ENCODE measurements around the gene SLC66A1.

The SLC66A1 gene

DNA sequence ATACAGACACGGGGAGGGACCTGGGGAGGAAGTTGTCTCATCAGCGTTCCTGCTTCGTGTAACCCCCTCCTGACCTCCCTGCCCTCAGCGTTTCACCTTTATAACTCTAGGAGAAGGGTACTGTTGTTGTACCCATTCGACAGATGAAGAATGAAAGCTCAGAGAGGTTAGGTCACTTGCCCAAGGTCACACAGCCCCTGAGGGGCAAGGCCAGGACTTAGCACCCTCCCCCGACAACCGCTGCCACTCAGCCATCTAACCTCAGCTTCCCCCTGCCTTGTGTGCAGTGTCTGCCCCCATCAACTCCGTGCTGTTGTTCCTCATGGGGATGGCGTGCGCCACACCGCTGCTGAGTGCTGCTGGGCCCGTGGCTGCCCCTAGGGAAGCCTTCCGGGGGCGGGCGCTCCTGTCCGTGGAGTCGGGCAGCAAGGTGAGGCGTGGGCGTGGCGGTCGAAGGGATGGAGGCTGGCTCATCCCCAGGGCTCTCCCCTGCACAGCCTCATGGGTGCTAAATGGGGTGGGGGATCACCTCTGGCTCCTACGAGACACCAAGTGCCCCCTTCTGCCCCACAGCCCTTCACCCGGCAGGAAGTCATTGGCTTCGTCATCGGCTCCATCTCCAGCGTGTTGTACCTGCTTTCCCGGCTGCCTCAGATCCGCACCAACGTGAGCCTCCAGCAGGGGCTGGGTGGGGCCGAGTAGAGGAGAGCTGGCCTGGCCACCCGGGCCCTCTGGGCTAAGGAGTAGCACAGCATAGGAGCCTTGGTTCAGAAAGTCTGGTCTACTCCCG is 14.0 kb downstream of the SLC66A1 start:
- DNase-seq (ENCODE audit: low spot score), result no peak

DNA sequence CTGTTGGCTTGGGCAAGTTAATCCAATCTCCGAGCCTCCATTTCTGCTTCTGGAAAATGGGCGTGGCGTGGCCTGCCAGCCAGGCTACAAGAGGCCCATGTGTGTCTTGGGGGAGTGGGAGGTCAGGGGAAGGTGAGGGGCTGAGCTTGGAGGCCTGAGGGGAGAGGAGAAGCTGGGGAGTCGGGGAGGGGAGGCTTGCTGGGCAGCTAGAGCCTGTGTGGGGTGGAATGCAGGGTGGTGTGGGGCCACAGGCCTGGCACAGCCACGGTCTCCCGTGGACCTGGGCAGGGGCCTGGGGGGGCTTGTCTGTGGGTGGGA is 14.6 kb downstream of the SLC66A1 start:
- no peak for DNase-seq (ENCODE audit: low spot score)

DNA sequence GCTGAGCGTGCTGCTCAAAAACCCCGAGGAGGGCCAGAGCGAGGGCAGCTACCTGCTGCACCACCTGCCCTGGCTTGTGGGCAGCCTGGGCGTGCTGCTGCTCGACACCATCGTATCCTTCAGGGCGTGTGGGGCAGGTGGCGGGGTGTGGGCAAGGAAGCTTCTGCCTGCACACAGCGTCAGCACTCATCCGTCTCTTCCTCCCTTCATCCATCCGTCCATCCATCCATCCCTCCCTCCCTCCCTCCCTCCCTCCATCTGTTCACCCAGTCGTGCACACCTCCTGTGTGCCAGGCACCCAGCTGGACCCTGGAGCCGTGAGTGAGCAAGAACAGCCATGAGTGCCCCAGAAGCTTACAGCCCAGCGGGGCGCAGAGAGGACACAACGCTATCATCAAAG is 15.2 kb downstream of the SLC66A1 start:
- no peak for DNase-seq (ENCODE audit: low spot score)

DNA sequence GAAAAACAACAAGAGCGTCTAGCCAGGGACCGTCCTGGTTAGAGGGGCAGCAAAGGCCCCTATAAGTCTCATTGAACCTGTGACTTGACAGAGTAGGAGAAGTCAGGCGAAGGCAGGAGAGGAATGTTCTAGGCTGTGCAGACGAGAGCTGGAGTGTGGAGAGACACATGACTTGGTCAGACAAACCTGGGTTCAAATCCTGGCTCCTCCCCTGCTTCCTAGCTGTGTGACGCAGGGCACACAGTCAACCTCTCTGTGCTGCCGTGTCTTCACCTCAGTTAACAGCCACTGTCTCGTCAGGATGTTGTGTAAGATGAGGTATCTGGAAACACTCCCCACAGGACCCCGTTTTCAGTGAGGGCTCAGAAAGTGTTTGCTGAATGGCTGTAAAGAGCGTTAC is 15.6 kb downstream of the SLC66A1 start:
- no peak for DNase-seq (ENCODE audit: low spot score)

DNA sequence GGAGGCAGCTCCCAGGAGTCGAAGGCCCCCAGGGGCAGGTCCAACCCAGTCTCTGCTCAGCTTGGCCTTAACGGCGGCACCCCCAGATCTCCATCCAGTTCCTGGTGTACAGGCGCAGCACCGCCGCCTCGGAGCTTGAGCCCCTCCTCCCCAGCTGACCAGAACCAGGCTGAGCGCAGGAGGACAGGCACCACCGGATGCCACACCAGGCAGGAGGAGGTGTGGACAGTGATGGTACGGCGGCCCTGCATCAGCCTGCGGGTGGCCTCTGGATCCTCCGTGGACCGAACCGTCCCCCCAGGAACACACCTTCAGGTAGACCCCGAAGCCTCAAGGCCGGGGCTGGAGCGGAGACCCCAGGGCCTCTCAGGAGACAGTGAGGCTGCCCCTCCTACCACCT is 16.4 kb downstream of the SLC66A1 start:
- no peak for DNase-seq (ENCODE audit: low spot score)

DNA sequence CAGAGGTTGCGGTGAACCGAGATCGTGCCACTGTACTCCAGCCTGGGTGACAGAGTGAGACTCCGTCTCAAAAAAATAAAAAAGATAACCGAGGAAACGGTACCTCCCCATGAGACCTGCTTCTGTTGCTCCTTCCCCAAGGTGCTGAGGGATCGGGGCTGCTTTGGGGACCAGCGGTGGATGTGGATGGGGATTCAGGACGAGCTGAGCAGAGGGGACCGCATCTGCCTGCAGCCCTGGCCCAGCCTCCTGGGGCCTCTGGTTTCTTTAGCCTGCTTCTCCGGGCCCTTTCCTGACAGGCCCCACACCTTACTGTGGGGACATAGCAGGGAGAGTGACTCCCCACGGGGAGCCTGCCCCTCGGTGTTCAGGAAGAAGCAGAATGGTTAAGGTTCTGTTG is 17.1 kb downstream of the SLC66A1 start:
- DNase-seq (ENCODE audit: low spot score), result no peak

DNA sequence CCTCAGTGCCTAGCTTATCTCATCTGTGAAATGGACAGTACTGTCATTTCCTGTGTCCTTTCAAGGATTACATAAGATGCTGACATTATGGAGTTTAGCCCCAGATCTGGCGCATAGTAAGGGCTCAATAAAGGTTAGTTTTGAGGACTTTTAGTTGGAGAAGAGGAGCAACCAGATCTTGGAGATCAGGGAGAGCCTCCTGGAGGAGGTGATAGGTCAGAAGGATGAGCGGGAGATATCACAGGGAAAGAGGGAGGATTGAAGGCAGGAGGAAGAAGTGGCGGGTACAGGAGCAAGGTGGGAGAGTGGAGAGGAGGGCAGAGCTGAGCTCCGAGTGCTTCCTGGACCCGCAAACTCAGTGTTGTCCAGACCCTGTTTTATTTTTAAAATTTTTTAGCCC is 17.5 kb downstream of the SLC66A1 start:
- no peak for DNase-seq (ENCODE audit: low spot score)

DNA sequence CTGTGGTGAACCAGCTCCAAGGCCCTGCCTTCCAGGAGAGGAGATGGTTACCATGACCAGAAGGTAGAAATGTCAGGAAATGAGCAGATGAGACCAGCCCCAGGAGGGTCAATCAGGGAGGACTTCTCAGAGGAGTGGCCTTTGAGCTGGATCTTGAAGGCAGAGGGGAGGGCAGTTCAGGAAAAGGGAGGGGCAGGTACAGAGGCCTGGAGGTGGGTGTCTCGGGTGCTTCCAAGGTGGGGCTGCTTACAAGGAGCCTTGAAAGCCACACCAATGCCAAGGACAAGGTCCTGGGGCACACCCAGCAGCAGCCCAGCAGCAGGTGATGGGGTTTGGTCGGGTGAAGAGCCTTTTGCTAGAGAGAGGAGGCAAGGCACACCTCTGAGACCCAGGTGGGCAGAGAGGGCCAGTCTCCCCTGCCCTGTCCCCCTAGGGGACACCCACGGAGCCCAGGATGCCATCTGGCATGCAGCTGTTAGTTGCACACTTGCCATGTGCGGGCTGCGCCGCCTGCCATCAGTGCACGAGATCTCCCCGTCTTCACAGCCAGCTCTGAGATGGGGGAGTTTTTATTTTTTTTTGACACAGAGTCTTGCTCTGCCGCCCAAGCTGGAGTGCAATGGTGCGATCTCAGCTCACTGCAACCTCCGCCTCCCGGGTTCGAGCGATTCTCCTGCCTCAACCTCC is 18.5 kb downstream of the SLC66A1 start:
- DNase-seq (ENCODE audit: low spot score), result no peak

DNA sequence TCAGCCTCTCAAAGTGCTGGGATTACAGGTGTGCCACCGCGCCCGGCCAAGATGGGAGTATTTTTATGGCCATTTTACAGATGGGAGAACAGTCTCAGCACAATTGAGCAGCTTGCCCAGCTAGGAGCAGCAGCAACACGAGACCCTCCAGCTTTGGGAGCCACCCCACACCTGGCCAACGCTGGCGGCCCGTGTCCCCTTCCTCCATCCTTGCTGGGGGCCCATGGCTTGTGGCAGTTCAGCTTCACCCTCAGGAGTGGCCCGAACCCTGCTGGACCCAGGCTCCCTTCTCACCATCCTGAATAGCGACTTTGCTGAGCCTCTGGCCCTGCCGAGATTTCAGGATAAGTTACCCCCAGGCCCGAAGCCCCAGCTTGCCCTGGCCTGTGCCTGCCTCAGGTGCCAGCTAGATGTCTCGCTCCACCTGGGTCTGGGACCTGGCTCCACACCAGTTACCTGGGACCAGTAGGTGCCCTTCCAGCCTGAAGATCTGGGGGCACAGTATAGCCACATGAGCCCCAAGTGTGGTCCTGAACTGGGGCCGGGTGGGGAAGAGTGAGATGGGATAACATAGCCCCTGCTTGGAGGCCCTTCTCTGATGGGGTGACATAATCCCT is 19.2 kb downstream of the SLC66A1 start:
- no peak for DNase-seq (ENCODE audit: low spot score)

DNA sequence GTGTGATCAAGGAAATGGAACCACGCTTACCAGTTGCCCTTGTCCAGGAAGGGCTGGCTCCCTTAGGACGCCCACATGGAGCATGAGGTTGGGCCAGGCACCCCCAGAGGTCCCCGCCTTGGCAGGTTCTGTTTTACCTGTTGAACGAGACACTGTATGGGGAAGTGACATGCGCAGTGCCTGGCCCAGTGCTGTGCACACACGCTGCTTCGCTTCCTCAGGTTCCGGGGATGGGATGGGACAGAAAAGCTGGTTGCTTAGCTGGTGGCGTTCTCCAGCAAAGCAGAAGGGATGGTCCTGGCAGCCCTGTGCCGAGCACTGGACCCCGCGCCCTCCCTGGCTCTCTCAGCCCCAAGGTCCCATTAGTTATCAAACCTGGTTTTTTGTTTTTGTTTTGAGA is 20.7 kb downstream of the SLC66A1 start:
- DNase-seq (ENCODE audit: low spot score), result no peak

DNA sequence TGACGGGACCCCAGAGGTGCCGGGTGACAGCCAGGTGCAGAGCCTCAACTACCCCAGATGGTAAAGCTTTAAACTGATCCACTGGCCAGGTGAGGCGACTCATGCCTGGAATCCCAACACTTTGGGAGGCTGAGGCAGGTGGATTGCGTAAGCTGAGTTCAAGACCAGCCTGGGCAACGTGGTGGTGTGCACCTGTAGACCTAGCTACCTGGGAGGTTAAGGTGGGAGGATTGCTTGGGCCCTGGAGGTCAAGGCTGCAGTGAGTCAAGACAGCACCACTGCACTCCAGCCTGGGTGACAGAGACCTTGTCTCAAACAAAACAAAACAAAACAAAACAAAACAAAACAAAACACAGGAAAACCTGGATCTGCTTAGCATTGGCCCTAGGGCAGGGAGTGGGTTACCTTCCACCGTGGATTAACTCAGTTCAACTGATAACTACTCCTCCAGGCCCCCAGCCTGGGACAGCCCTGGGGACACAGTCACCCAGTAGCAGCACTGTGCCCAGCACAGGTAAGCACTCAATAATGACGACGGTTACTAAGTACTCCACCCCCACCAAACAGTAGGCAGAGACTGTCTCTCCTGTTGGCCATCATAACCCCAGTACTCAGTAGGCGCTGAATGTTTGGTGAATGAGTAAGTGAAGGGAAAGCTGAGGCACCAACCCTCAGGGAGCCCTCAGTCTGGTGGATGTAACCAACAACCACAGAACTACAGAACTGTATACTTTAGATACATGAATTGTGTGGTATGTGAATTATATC is 21.6 kb downstream of the SLC66A1 start:
- no peak for DNase-seq (ENCODE audit: low spot score)

DNA sequence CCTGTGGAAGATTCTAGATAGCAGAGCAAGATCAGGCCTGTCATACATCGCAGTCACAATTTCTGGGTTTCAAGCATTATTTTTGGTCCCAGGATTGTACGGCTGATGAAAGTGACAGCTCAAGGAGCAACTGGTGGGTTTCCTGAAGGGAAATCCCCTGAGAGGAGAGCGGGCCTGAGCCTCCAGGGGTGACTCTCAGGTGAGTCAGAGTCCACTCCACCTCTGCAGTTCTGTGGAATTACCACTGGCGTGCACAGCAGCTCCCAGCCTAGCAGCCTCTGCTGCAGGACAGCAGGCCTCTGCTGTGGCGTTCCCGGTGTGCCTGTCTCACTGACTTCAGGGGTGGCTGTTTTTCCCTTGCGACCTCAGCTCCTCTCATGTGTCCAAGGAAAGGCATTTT is 24.4 kb downstream of the SLC66A1 start:
- DNase-seq (ENCODE audit: low spot score), result no peak

DNA sequence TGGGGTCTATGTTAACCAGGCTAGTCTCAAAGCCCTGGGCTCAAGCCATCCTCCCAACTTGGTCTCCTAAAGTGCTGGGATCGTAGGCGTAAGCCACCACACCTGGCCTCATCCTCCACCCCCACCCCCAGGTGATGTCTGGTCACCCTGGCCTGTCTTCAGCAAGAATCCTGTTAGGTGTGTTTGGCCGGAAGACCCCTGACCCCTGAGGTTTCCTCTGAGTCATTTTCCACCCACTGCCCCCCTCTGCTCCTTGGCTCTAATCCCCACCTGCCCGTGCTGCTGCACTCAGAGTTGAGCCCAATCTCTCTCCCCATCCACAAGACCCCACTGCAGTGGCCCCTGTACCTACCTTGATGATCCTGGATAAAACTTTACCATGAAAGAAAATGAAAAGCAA is 25.2 kb downstream of the SLC66A1 start:
- DNase-seq (ENCODE audit: low spot score), result no peak

DNA sequence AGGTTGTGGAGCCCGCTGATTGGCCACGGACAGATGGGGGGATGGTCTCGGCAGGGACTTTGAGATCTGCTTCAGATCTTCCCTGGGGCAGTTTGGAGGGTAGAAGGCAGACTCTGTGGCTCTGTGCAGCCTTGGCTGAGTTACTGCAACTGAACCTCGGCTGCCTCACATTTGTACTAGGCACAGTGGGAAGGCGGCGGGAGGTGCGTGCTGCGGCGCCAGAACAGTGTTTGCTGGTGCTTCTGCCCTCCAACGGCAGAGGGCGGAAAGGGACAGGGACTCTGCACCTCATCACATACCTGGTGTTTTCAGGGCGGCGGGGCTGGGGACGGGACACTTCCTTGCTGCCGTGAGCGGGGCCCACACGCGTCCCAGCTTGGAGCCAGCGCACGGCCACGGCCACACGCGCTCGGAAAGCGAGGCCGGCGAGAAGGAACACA is 26.2 kb downstream of the SLC66A1 start:
- no peak for DNase-seq (ENCODE audit: low spot score)

DNA sequence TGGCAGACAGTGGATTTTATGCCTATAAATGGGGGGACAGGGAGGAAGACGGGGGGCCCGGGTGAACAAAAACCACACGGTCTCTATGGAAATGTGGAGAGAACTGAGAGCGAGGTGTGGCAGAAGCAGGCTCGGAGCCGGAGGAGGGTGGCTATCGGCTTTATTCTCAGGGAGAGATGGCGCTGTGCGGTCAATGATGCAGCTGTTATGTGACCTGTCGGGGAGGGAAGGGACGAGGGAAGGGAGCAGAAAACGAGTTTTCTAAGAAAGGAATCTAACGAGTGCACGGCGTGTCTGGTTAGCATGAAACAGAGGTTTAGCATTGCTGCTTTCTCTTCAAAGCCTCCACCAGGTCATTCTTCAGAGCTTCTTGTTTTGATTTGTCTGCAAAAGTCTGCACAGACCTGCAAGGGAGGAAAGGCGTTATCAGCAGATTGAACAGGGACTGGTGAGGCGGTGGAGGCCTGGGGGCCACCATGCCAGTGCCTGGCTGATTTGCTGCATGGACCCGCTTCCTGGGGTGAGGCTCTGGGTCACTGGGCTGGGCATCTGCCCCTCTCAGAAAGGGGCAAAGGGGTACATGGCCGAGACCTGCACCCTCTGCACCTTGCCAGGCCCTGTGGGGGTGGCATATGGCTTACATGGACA is 27.2 kb downstream of the SLC66A1 start:
- no peak for DNase-seq (ENCODE audit: low spot score)

DNA sequence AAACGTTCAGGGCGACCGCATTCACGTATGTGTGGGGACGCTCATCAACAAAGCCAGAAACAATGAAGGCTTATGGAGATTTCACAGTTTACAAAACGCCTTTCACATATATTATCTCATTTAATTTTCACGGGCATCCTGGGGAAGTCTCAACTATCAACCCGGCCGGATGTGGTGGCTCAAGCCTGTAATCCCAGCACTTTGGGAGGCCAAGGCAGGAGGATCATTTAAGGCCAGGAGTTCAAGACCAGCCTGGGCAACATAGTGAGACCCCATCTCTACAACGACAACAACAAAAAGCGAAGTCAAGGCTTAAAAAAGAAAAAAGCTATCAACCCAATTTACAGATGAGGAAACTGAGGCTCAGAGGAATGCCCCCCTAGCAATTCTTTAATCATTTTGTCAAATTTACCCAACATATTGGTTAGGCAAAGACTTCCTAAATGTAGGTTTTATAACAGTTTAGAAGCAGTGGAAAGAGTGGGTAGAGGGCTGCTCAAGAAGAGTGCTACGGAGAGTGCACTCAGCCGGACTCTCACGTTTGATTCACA is 28.3 kb downstream of the SLC66A1 start:
- no peak for DNase-seq (ENCODE audit: low spot score)

DNA sequence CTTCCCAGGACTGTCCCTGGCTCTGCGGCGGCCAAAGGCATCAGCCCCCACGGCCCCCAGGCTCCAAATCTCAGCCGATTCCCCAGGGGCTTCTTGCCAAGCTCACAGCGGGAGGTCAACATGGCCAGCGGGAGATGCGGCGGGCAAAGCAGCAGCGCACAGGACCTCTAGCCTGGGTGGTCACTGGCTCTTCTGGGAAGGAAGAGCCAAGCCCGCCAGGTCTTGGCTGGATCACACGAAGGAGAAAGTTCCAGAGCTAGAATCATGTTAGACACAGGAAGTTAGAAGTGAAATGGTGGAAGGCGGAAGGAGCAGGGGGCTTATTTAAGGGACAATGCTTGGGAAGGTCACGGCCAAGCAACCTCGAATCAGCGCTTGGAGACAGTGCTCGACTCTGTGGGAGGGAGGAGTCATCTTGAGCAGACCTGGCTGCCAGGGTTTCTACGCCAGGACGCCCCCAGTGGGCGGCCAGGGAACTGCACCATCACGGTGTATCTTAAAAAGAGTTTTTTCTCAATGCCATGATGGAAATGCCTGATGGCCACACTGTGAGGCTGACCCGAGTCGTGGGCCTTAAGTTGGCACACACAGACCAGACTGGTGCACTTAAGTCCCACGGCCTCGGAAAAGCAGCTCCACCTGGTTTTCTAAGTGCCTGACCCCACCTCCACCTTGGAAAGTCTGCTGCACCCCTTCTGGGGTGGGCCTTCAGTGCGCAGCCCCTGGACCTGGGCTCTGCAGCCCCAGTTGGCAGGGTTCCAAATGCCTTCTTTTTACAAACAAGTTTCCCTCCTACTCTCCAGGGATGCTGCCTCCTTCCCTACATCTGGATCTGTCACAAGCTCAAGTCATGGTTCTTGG is 29.3 kb downstream of the SLC66A1 start:
- DNase-seq (ENCODE audit: low spot score), result peak; percentile 76

DNA sequence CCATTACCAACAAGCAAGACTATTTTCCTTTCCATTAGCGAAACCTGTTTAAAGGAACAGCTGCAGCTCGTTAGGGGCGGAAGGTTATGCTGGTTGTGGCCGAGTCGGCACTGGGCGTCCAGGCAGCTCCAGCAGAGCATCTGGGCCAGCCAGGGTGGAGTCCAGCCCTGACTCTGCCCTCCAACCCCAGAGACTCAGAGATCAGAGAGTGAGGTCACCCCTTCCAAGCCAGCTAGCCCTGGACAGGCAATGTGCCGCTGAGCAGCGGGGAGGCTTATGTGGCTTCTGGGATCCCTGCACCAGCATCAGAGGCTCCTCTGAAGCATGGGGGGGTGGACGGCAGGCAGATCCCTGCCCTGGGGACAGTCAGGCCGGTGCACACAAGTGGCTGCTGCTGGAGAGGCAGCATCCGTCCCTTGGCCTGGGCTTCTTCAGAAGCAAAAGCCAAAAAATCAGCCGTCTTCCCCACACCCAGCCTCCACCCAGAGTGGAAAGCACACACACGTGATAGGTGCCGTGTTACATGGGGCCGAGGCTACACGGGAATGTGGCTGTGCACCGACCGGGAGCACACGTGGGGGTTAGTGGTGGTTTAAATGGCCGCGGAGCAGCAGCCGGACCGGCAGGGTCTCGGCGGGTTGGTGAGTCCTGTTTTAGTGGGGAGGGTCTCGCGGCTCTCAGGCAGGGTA is 30.1 kb downstream of the SLC66A1 start:
- no peak for DNase-seq (ENCODE audit: low spot score)

DNA sequence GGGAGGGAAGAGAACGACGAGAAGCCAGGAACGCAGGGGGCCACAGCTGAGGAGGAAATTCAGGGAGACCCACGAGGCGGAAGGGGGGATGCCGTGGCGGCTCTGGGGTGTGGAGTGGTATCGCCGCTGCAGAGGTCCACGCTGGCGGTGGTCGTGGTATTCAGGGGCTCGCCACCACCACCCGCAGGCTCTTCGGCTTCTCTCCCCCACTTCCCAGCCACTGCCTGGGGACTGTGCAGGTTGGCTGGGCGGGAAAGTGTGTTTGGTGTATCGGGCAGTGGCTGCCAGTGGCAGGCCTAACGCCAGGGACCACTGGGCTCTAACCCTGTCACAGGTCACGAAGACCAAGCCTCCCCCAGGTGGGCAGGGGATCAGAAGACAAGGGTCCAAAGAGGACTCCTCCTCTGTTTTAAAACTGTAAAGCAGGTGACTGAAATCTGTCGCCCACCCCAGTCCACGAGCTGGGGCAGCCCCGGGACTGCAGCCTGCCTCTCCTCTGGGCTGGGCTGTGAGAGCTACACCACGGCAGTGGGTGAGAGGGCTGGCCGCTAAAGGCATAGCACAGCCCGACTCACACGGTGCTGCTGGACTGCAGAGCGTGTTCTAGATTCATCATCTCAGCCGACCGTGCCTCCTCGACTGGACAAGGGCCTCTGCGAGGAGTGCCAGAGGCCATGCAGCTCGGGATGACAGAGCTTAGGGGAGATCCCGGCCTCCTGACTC is 30.9 kb downstream of the SLC66A1 start:
- DNase-seq (ENCODE audit: low spot score), result no peak

Measured in kidney capillary endothelial cell (primary cell).